Mesendoderm (in vitro differentiated cells): Measurements from ENCODE around the gene CFAP68.

Source experiments
- DNase-seq: peaks from one replicate; pipeline ENCODE4 v3.0.0; 2013
- H2AK5ac ChIP-seq: 2 replicates; pipeline ENCODE4 v1.6.1; 2013; ENCODE audit warnings: low read length, inconsistent platforms
- H2BK120ac ChIP-seq: 2 replicates; pipeline ENCODE4 v1.6.1; 2013; ENCODE audit warnings: low read depth, mild to moderate bottlenecking, low read length, moderate library complexity, mixed read lengths
- H2BK15ac ChIP-seq: replicated peaks from 2 replicates; pipeline ENCODE4 v1.6.1; 2013; ENCODE audit warnings: low read depth, mild to moderate bottlenecking, moderate library complexity
- H2BK5ac ChIP-seq: 2 replicates; pipeline ENCODE4 v1.6.1; 2013; ENCODE audit warnings: low read length, inconsistent platforms
- H3K18ac ChIP-seq: 2 replicates; pipeline ENCODE4 v1.6.1; 2013; ENCODE audit warnings: mild to moderate bottlenecking, low read length, mixed read lengths
- H3K23ac ChIP-seq: one replicate; pipeline ENCODE4 v1.6.1; 2013; ENCODE audit warnings: low read length
- H3K27ac ChIP-seq: 2 replicates; pipeline ENCODE4 v1.5.1; 2013; ENCODE audit warnings: low read depth, mild to moderate bottlenecking, inconsistent platforms, low read length, moderate library complexity
- H3K27me3 ChIP-seq: 2 replicates; pipeline ENCODE4 v1.6.1; 2013; ENCODE audit warnings: low read length, control low read depth, mild to moderate bottlenecking, inconsistent platforms; ENCODE audit not compliant: insufficient read depth, poor library complexity
- H3K36me3 ChIP-seq: 2 replicates; pipeline ENCODE4 v1.6.1; 2013; ENCODE audit warnings: low read length, inconsistent platforms; ENCODE audit not compliant: control insufficient read depth, insufficient read depth
- H3K4ac ChIP-seq: one replicate; pipeline ENCODE4 v1.6.1; 2013; ENCODE audit warnings: low read depth, mild to moderate bottlenecking, low read length, moderate library complexity
- H3K4me1 ChIP-seq: 2 replicates; pipeline ENCODE4 v1.6.1; 2013; ENCODE audit warnings: low read depth, low read length, inconsistent platforms; ENCODE audit not compliant: control insufficient read depth
- H3K4me2 ChIP-seq: 2 replicates; pipeline ENCODE4 v1.6.1; 2013; ENCODE audit warnings: low read length
- H3K4me3 ChIP-seq: 2 replicates; pipeline ENCODE4 v1.5.1; 2013; ENCODE audit warnings: mild to moderate bottlenecking, low read length
- H3K56ac ChIP-seq: one replicate; pipeline ENCODE4 v1.6.1; 2013; ENCODE audit warnings: low read length
- H3K79me1 ChIP-seq: 2 replicates; pipeline ENCODE4 v1.6.1; 2013; ENCODE audit warnings: low read length, inconsistent platforms
- H3K79me2 ChIP-seq: 2 replicates; pipeline ENCODE4 v1.6.1; 2013; ENCODE audit warnings: mild to moderate bottlenecking, low read length; ENCODE audit not compliant: control insufficient read depth, insufficient read depth
- H3K9ac ChIP-seq: 2 replicates; pipeline ENCODE4 v1.6.1; 2013; ENCODE audit warnings: low read length, inconsistent platforms
- H4K5ac ChIP-seq: one replicate; pipeline ENCODE4 v1.6.1; 2013; ENCODE audit warnings: low read length
- H4K8ac ChIP-seq: one replicate; pipeline ENCODE4 v1.6.1; 2013; ENCODE audit warnings: low read depth, mild to moderate bottlenecking, control low read depth, low read length, moderate library complexity
- WGBS: extraction: QIAGEN DNeasy Blood & Tissue Kit; methylation state at CpG from one replicate; pipeline ENCODE4 v1.1.7; 2013; ENCODE audit warnings: low lambda C conversion rate, missing lambda C conversion rate; ENCODE audit not compliant: insufficient coverage; ENCODE audit errors: extremely low coverage; 5-methylcytosine and 5-hydroxymethylcytosine counted together

CFAP68 gene

GRCh38 chr11:111852103-111852502, 27.2 kb upstream of the CFAP68 start:
- H2BK120ac ChIP-seq: no peak overlapping the region
- H3K36me3 ChIP-seq: no peaks in the 10 kb centered on the region
- DNase-seq: no peak
- no peak overlapping the region for H3K9ac ChIP-seq
- no peak overlapping the region for H3K56ac ChIP-seq
- H3K4ac ChIP-seq: no peak overlapping the region
- H3K4me1 ChIP-seq: no peaks in the 10 kb centered on the region
- H3K4me2 ChIP-seq: no peak overlapping the region
- no peaks in the 10 kb centered on the region for H3K27me3 ChIP-seq
- no peak overlapping the region for H3K18ac ChIP-seq
- no peak overlapping the region for H3K4me3 ChIP-seq
- H3K23ac ChIP-seq: no peak overlapping the region
- H2BK15ac ChIP-seq: no peak overlapping the region
- WGBS: no CpG with 5 or more reads among the region's 2 CpGs
- H3K79me2 ChIP-seq: no peaks in the 10 kb centered on the region
- H3K27ac ChIP-seq: no peak overlapping the region
- no peak overlapping the region for H4K5ac ChIP-seq
- H3K79me1 ChIP-seq: no peaks in the 10 kb centered on the region
- no peak overlapping the region for H2AK5ac ChIP-seq
- no peak overlapping the region for H2BK5ac ChIP-seq
- no peak overlapping the region for H4K8ac ChIP-seq

GRCh38 chr11:111855506-111855905, 23.8 kb upstream of the CFAP68 start:
- no peak for DNase-seq
- no peak overlapping the region for H3K4ac ChIP-seq
- no peak overlapping the region for H2AK5ac ChIP-seq
- H3K9ac ChIP-seq: no peak overlapping the region
- H3K79me1 ChIP-seq: no peaks in the 10 kb centered on the region
- H3K4me1 ChIP-seq: no peaks in the 10 kb centered on the region
- H3K27me3 ChIP-seq: no peaks in the 10 kb centered on the region
- no peak overlapping the region for H3K27ac ChIP-seq
- no peak overlapping the region for H3K56ac ChIP-seq
- H3K18ac ChIP-seq: no peak overlapping the region
- no peak overlapping the region for H3K23ac ChIP-seq
- no peak overlapping the region for H2BK120ac ChIP-seq
- H2BK5ac ChIP-seq: no peak overlapping the region
- H3K4me3 ChIP-seq: no peak overlapping the region
- H4K5ac ChIP-seq: no peak overlapping the region
- H3K36me3 ChIP-seq: peaks cover 1% of the 10 kb centered on the region
- H4K8ac ChIP-seq: no peak overlapping the region
- no peak overlapping the region for H2BK15ac ChIP-seq
- H3K79me2 ChIP-seq: no peaks in the 10 kb centered on the region
- no peak overlapping the region for H3K4me2 ChIP-seq

DNA sequence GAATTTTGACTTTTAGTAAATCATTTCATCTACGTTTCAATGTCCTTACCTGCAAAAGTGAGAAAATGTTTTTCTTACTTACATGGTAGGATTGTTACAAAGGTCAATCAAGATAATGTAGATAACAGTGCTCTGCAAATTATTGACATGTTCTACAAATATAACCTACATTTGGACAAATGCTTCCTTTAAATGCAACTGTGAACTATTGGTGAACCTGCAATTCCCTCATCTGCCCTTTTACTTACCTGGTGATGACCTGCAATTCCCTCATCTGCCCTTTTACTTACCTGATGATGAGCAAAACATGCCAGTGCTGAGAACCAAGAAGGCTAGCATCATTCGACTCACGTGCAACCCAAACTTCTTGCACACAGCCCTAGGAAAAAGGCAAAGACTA, 19.1 kb upstream of the CFAP68 start:
- Histone ChIP-seq H2BK15ac (no peak overlapping the region), H3K56ac (no peak overlapping the region), H3K79me1 (no peaks in the 10 kb centered on the region), H3K23ac (no peak overlapping the region), H3K27ac (no peak overlapping the region), H4K5ac (no peak overlapping the region), H3K18ac (no peak overlapping the region), H3K9ac (no peak overlapping the region), H2AK5ac (no peak overlapping the region), H2BK5ac (no peak overlapping the region), H3K27me3 (no peaks in the 10 kb centered on the region), H3K4ac (no peak overlapping the region), H2BK120ac (no peak overlapping the region), H3K79me2 (no peaks in the 10 kb centered on the region), H3K4me3 (no peak overlapping the region), H4K8ac (no peak overlapping the region), H3K4me1 (no peaks in the 10 kb centered on the region), H3K36me3 (peaks cover 1% of the 10 kb centered on the region), H3K4me2 (no peak overlapping the region)
- WGBS: no CpG with 5 or more reads among the region's 3 CpGs
- DNase-seq: no peak

GRCh38 chr11:111870113-111870512, 9.2 kb upstream of the CFAP68 start:
- Histone ChIP-seq H2BK15ac (no peak overlapping the region), H3K4ac (no peak overlapping the region), H3K18ac (no peak overlapping the region), H3K79me2 (no peaks in the 10 kb centered on the region), H3K9ac (no peak overlapping the region), H3K4me2 (no peak overlapping the region), H2BK120ac (no peak overlapping the region), H3K4me3 (no peak overlapping the region), H2AK5ac (no peak overlapping the region), H3K27ac (no peak overlapping the region), H3K4me1 (no peaks in the 10 kb centered on the region), H3K27me3 (no peaks in the 10 kb centered on the region), H3K23ac (no peak overlapping the region), H3K79me1 (no peaks in the 10 kb centered on the region), H4K5ac (no peak overlapping the region), H3K36me3 (no peaks in the 10 kb centered on the region), H4K8ac (no peak overlapping the region), H3K56ac (no peak overlapping the region), H2BK5ac (no peak overlapping the region)
- WGBS: no CpG with 5 or more reads among the region's 1 CpG
- DNase-seq: no peak

DNA sequence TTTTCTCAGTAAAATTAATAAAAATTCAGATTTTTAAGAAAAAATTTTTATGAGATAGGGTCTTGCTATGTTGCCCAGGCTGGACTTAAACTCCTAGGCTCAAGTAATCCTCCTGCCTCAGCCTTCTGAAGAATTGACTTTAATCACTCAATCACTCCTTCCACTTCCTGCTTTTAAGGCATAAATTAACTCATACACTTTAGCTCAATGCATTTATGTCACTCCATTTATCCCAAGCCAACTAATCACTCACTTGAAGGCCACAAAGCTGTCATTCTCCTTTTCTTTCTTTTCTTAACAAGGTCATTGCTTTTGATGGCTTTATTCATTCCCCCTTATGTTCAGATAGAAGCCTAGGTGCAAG, 8.8 kb upstream of the CFAP68 start:
- Histone ChIP-seq H4K5ac (no peak overlapping the region), H3K4ac (no peak overlapping the region), H4K8ac (no peak overlapping the region), H2BK15ac (no peak overlapping the region), H3K79me1 (no peaks in the 10 kb centered on the region), H2BK5ac (no peak overlapping the region), H3K4me3 (peak overlapping the region; percentile 77), H3K56ac (peak overlapping the region; percentile 93), H2BK120ac (no peak overlapping the region), H3K36me3 (no peaks in the 10 kb centered on the region), H3K27ac (no peak overlapping the region), H3K79me2 (no peaks in the 10 kb centered on the region), H2AK5ac (no peak overlapping the region), H3K4me2 (peak overlapping the region; percentile 70), H3K27me3 (no peaks in the 10 kb centered on the region), H3K18ac (no peak overlapping the region), H3K23ac (no peak overlapping the region), H3K9ac (peak overlapping the region; percentile 88), H3K4me1 (no peaks in the 10 kb centered on the region)
- DNase-seq: no peak

DNA sequence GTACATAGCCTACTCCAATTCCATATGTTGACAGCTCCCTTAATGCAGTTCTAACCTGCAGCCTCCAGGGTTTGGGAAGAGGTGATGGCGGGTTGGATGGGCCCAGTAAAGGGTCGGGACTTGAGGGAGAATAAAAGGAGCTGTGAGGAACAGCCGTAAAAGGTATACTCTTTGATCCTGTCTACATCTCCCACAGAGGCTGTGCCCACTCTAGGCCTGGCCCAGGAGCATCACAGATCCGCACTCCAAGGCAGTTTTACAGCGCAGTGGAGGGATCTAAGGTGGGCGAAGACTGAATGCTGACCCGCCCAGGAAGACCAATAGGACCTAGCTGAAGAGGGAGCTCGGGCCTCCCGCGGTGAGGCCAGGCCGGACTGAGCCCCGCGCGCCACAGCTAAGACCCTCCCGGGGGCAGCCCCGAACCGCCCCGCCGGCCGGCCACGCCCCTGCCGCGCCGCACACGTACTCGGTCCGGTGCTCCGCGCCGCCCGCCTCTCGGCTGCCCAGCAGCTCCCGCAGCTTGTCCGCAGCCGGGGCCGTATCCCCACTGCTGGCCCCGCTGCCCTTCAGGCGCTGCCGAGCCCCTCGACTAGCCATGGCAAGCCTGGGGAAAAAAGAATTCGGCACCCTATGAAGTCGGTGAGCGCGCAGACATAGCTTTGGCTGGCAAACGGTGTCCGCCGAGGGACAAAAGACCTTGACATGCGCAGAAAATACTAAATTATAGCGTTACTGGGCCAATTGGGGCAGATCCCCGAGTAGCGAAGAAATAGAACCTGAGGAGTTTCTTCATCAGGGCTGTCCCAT, 8.3 kb upstream of the CFAP68 start, which contains the start of gene ALG9:
TSS of gene ALG9 (minus strand) at position 696 of the 807 bp plus-strand sequence. CDS start at position 597, 99 bp downstream.
- no peak within 1 kb of the TSS for H3K4ac ChIP-seq
- H3K27ac ChIP-seq: peak within 1 kb of the TSS; percentile 88
- H3K56ac ChIP-seq: peak within 1 kb of the TSS; percentile 93
- peak within 1 kb of the TSS; percentile 88 for H3K9ac ChIP-seq
- H3K27me3 ChIP-seq: no peaks in the 10 kb centered on the region
- no peaks in the 10 kb centered on the region for H3K79me1 ChIP-seq
- H3K36me3 ChIP-seq: no peaks in the 10 kb centered on the region
- WGBS: no CpG with 5 or more reads among the region's 51 CpGs
- DNase-seq: peak; percentile 90
- H3K79me2 ChIP-seq: no peaks in the 10 kb centered on the region
- peak within 1 kb of the TSS; percentile 70 for H3K4me2 ChIP-seq
- no peak within 1 kb of the TSS for H2BK5ac ChIP-seq
- no peak within 1 kb of the TSS for H2AK5ac ChIP-seq
- peak within 1 kb of the TSS; percentile 2 for H4K5ac ChIP-seq
- H3K4me1 ChIP-seq: no peaks in the 10 kb centered on the region
- H3K23ac ChIP-seq: no peak within 1 kb of the TSS
- peak within 1 kb of the TSS; percentile 72 for H3K18ac ChIP-seq
- H3K4me3 ChIP-seq: peak within 1 kb of the TSS; percentile 77
- no peak within 1 kb of the TSS for H2BK120ac ChIP-seq
- H2BK15ac ChIP-seq: no peak within 1 kb of the TSS
- H4K8ac ChIP-seq: peak within 1 kb of the TSS; percentile 67
